ENCODE results near the gene MEF2C. TPM values are rescaled to one million over a fixed set of nuclear protein-coding genes. Genes with fewer than 3 reads are reported as not detected.

The MEF2C gene
- total RNA-seq, 1 experiment from 2014 or later, result 171 TPM

DNA sequence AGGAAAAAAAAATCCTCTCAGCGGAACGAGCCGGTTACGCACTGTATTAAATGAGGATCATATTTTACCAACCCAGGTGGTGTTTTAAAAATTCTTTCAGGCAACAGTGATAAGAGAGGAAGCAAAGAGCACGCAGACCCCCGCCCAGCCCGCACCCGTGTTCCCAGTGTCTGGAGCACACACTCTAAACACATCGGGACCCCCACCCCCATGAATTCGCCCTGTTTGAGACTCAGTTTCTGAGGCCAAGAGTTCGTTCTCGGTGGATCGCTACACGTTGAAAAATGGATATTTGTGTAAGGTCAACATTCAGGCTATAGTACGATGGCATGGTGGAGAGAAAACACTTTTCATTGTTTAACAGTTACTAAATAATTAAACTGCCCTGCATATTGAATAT is 196.3 kb downstream of the MEF2C start:
- Histone ChIP-seq H2AFZ (ENCODE audit: low read length) (no peak overlapping the region), H3K4me1 (ENCODE audit: low read length) (no peaks in the 10 kb centered on the region), H3K9me3 (ENCODE audit: low read length) (no peaks in the 10 kb centered on the region), H3K27me3 (ENCODE audit: low read length) (no peaks in the 10 kb centered on the region), H3K36me3 (ENCODE audit: insufficient read depth, low read length) (no peaks in the 10 kb centered on the region), H3K4me2 (ENCODE audit: low read depth, low read length, poor library complexity, severe bottlenecking) (no peak overlapping the region), H3K79me2 (ENCODE audit: low read length) (no peaks in the 10 kb centered on the region), H3K9ac (ENCODE audit: low read length) (no peak overlapping the region), H3K9me2 (replicated peaks; ENCODE audit: insufficient read depth, low read length) (no peaks in the 10 kb centered on the region), H4K20me1 (ENCODE audit: insufficient read depth, low read depth, low read length) (no peaks in the 10 kb centered on the region), H3K4me3 (ENCODE audit: low read length) (no peak overlapping the region), H3K27ac (ENCODE audit: low read length) (no peak overlapping the region)
- no peak for DNase-seq

DNA sequence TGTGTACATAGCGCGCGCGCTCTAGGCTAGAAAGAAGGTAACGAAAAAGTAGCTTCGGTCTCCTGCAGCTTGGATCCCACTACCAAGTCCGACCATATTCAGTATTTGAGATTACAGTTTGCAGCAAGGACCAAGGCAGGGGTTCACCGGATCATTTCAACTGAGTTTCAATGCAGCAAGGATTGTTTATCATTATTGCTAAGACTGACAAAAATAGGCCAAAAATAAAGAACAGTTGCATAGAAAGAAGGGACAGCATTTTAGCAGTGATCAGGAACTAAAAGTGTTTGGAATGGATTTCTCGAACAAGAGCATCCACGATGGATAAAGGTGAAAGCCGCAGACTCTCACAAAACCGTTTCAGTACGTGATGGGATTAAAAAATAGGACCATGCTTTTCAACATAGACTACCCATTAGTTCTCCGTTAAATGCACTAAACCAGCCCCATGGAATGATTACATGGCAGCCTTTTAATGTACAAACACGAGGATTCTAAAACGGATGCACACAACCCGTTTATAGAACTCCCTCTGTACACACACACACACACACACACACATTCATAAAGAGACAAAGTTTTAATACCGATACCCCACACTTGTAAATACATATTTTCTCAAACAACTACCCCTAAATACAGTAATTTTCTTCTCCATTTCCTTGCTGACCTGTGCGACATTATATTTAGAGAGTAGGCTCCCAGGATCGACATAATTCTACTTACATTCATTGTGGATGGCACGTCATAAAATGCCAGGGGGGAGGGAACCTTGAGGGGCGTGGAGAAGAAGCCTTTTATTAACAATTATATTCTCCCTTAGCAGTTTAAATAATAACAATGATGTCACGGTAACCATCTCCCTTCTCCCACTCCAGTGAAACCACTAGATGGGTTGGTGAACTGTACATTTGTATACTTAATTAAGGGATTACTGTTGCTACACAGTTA is 197.1 kb downstream of the MEF2C start:
- H3K27ac ChIP-seq (ENCODE audit: low read length), result no peak overlapping the region
- H3K79me2 ChIP-seq (ENCODE audit: low read length), result no peaks in the 10 kb centered on the region
- no peaks in the 10 kb centered on the region for H3K36me3 ChIP-seq (ENCODE audit: insufficient read depth, low read length)
- no peak for DNase-seq
- H2AFZ ChIP-seq (ENCODE audit: low read length), result no peak overlapping the region
- no peak overlapping the region for H3K9ac ChIP-seq (ENCODE audit: low read length)
- H3K4me1 ChIP-seq (ENCODE audit: low read length), result no peaks in the 10 kb centered on the region
- no peak overlapping the region for H3K4me2 ChIP-seq (ENCODE audit: low read depth, low read length, poor library complexity, severe bottlenecking)
- no peaks in the 10 kb centered on the region for H3K9me2 ChIP-seq (replicated peaks; ENCODE audit: insufficient read depth, low read length)
- no peak overlapping the region for H3K4me3 ChIP-seq (ENCODE audit: low read length)
- no peaks in the 10 kb centered on the region for H3K9me3 ChIP-seq (ENCODE audit: low read length)
- 0 out of 2 replicates have a peak, but pooled peaks cover under 1% of the 10 kb centered on the region for H4K20me1 ChIP-seq (ENCODE audit: insufficient read depth, low read depth, low read length)
- H3K27me3 ChIP-seq (ENCODE audit: low read length), result no peaks in the 10 kb centered on the region

DNA sequence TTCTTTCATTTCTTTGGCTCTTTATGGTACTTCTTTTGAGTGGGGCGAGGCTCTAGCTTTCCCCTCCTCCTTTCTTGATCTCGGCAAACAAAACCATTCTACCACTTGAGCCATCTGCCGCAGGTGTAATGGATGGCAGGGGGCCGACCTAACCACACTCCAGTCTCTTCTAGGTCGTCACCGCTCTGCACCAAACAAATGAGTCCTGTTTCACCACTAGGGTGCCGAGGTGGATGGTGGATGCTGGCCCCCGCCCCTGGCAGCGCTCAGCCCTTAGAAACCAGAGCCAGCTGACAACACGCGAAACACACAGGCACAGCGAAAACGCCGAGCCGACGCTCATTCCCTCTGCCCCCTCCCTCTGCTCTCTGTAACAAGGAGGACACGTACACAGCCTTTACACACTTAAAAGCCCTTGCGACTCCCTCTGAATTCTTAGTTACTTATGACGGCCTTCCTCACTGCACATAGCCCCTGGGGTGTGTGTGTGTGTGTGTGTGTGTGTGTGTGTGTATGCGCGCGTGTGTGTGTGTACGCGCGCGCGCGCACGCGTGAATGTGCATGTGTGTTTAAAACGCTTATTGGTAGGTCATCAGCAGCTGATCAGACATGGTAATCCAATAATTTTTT is 199.4 kb downstream of the MEF2C start:
- Histone ChIP-seq H3K79me2 (ENCODE audit: low read length) (no peaks in the 10 kb centered on the region), H3K9me2 (replicated peaks; ENCODE audit: insufficient read depth, low read length) (no peaks in the 10 kb centered on the region), H2AFZ (ENCODE audit: low read length) (no peak overlapping the region), H3K9me3 (ENCODE audit: low read length) (no peaks in the 10 kb centered on the region), H3K36me3 (ENCODE audit: insufficient read depth, low read length) (no peaks in the 10 kb centered on the region), H3K27ac (ENCODE audit: low read length) (no peak overlapping the region), H4K20me1 (ENCODE audit: insufficient read depth, low read depth, low read length) (peaks cover 4% of the 10 kb centered on the region; the same call in 1 of the 2 replicates), H3K4me1 (ENCODE audit: low read length) (peaks cover 12% of the 10 kb centered on the region), H3K27me3 (ENCODE audit: low read length) (no peaks in the 10 kb centered on the region), H3K9ac (ENCODE audit: low read length) (no peak overlapping the region), H3K4me2 (ENCODE audit: low read depth, low read length, poor library complexity, severe bottlenecking) (no peak overlapping the region), H3K4me3 (ENCODE audit: low read length) (no peak overlapping the region)
- no peak for DNase-seq

DNA sequence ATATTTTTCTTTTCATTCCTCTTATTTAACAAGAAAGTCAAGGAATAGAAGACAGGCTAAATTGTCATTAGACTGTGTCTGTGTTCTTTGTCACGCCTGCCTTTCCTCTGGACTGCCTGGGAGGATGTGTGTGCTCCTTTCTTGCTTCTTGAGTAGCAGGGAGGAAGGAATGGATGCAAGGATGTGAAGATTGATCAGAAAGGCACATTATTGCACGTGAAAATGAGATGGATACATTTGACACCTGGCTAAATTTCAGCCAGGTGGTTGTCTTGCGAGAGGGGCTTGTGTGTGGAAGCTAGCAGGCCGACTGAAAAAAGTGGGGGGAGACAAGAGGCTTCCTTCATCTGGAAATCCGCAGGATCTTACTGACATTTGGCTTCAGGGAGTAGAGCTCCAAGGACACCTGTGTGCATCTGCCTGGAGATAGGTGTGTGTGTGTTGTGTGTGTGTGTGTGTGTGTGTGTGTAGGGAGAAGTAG is 200.1 kb downstream of the MEF2C start:
- H3K9ac ChIP-seq (ENCODE audit: low read length), result no peak overlapping the region

DNA sequence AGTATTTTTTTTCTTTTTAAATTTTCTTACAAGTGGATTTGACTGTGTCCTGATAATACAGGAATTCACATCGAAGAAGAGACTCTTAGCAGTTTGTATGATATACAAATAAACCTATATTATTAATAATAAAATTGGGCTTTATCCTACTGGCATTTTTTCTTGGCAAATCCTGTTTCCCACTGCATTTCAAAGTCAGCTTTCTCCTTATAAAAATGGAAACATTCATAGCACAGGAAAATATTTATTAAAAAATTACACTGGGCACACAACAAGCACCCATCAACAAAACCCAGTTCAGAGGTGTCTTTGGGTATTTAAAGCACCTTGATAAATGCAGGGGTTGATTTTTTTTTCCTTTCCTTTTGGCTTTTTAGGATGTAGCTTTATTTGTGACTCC is 200.9 kb downstream of the MEF2C start:
- Histone ChIP-seq H3K4me1 (ENCODE audit: low read length) (peaks cover 24% of the 10 kb centered on the region), H3K9me3 (ENCODE audit: low read length) (no peaks in the 10 kb centered on the region), H3K27me3 (ENCODE audit: low read length) (no peaks in the 10 kb centered on the region), H3K27ac (ENCODE audit: low read length) (no peak overlapping the region), H3K4me3 (ENCODE audit: low read length) (no peak overlapping the region), H3K79me2 (ENCODE audit: low read length) (no peaks in the 10 kb centered on the region), H4K20me1 (ENCODE audit: insufficient read depth, low read depth, low read length) (peaks cover 4% of the 10 kb centered on the region; the same call in 1 of the 2 replicates), H3K9ac (ENCODE audit: low read length) (no peak overlapping the region), H3K36me3 (ENCODE audit: insufficient read depth, low read length) (no peaks in the 10 kb centered on the region), H2AFZ (ENCODE audit: low read length) (no peak overlapping the region), H3K4me2 (ENCODE audit: low read depth, low read length, poor library complexity, severe bottlenecking) (no peak overlapping the region), H3K9me2 (replicated peaks; ENCODE audit: insufficient read depth, low read length) (no peaks in the 10 kb centered on the region)
- no peak for DNase-seq

More for the DNA sequence above, 200.1 kb downstream of the MEF2C start:
- Histone ChIP-seq H3K27me3 (ENCODE audit: low read length) (no peaks in the 10 kb centered on the region), H3K4me1 (ENCODE audit: low read length) (peaks cover 17% of the 10 kb centered on the region), H4K20me1 (ENCODE audit: insufficient read depth, low read depth, low read length) (peaks cover 4% of the 10 kb centered on the region; the same call in 1 of the 2 replicates), H3K4me2 (ENCODE audit: low read depth, low read length, poor library complexity, severe bottlenecking) (no peak overlapping the region), H3K79me2 (ENCODE audit: low read length) (no peaks in the 10 kb centered on the region), H2AFZ (ENCODE audit: low read length) (no peak overlapping the region), H3K4me3 (ENCODE audit: low read length) (no peak overlapping the region), H3K36me3 (ENCODE audit: insufficient read depth, low read length) (no peaks in the 10 kb centered on the region), H3K9me2 (replicated peaks; ENCODE audit: insufficient read depth, low read length) (no peaks in the 10 kb centered on the region), H3K27ac (ENCODE audit: low read length) (no peak overlapping the region), H3K9me3 (ENCODE audit: low read length) (no peaks in the 10 kb centered on the region)
- DNase-seq, result no peak

DNA sequence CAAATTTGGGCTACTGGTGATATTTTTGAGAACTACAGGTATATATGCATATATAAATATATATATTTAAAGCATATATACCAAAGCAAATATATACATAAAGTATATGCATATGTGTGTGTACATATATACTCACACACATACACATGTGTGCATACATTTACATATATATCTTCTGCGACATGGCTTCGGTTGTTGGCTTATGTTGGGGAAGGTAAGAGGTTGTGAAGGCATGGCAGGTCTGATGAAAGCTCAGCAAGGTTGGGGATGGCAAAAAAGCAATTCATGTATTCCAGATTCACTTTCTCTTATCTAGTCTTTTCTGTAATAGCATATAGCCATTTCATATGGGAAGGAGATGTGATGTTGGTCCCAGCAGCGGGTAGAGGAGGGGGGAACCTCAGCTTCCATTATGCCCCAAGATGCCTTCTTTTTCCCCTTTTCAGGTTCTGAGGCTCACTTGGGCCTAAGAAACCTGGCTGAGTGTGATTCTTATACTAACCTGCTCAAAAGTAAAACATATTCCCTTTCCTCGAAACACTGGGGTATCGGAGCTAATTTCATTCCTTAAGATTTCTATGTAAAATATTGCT is 201.7 kb downstream of the MEF2C start:
- Histone ChIP-seq H3K27me3 (ENCODE audit: low read length) (no peaks in the 10 kb centered on the region), H3K27ac (ENCODE audit: low read length) (no peak overlapping the region), H3K4me1 (ENCODE audit: low read length) (peaks cover 33% of the 10 kb centered on the region), H4K20me1 (ENCODE audit: insufficient read depth, low read depth, low read length) (peaks cover 4% of the 10 kb centered on the region; the same call in 1 of the 2 replicates), H3K9me3 (ENCODE audit: low read length) (no peaks in the 10 kb centered on the region), H3K4me2 (ENCODE audit: low read depth, low read length, poor library complexity, severe bottlenecking) (no peak overlapping the region), H3K9ac (ENCODE audit: low read length) (no peak overlapping the region), H3K9me2 (replicated peaks; ENCODE audit: insufficient read depth, low read length) (no peaks in the 10 kb centered on the region), H3K4me3 (ENCODE audit: low read length) (no peak overlapping the region), H3K79me2 (ENCODE audit: low read length) (no peaks in the 10 kb centered on the region), H3K36me3 (ENCODE audit: insufficient read depth, low read length) (no peaks in the 10 kb centered on the region), H2AFZ (ENCODE audit: low read length) (no peak overlapping the region)
- DNase-seq, result no peak

DNA sequence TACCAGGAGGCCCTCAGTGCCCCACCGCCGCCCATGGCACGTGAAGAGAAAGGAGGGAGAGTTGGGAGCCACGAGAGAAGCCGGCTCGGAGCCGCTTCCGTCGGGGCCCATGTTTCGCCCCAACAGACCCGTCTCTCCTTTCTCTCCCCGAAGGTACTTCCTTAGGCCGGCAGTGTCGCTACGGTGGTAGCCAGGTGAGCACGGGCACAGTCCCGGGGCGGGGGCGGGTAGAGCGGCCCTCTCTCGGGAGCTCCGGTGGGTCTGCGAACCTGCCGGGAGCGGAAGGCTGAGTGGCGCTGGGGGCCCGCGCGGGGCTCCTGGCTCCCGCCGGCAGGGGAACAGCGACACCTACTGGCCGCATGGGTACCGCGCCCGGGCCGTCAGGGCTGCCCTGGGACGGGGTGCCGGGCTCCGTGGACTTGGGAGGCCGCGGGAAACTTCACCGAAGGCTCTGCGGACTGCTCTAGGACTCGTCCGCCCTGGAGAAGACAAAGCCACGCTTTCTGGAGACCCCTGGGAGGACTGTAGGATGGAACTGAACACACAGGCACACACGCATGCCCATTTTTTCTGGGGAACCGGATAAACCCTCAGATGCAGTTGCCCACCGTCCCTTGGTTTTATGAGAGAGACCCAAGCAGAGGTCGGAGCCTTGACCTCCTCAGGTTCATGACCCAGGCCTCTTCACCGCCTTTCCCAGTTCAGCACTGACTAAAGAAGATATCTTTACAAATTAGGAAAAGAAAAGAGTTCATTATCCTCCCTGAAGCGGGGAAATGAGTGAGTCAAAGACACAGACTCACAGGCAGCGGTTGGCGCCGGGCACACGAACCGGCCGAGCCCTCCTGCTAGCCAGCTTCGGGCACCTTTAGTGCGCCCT is 202.5 kb downstream of the MEF2C start:
- peaks cover 34% of the 10 kb centered on the region for H3K4me1 ChIP-seq (ENCODE audit: low read length)
- no peaks in the 10 kb centered on the region for H3K79me2 ChIP-seq (ENCODE audit: low read length)
- H3K4me2 ChIP-seq (ENCODE audit: low read depth, low read length, poor library complexity, severe bottlenecking), result peak overlapping the region; percentile 78
- peak; percentile 91 for DNase-seq
- H2AFZ ChIP-seq (ENCODE audit: low read length), result peak overlapping the region; percentile 79
- no peaks in the 10 kb centered on the region for H3K27me3 ChIP-seq (ENCODE audit: low read length)
- H3K36me3 ChIP-seq (ENCODE audit: insufficient read depth, low read length), result no peaks in the 10 kb centered on the region
- H3K9ac ChIP-seq (ENCODE audit: low read length), result peak overlapping the region; percentile 51
- no peak overlapping the region for H3K27ac ChIP-seq (ENCODE audit: low read length)
- H4K20me1 ChIP-seq (ENCODE audit: insufficient read depth, low read depth, low read length), result peaks cover 4% of the 10 kb centered on the region; the same call in 1 of the 2 replicates
- H3K9me2 ChIP-seq (replicated peaks; ENCODE audit: insufficient read depth, low read length), result no peaks in the 10 kb centered on the region
- H3K4me3 ChIP-seq (ENCODE audit: low read length), result peak overlapping the region; percentile 57
- no peaks in the 10 kb centered on the region for H3K9me3 ChIP-seq (ENCODE audit: low read length)
